SU-DHL-6 (cell line): ENCODE data around the gene TAL1.

Experiments used
- H2AFZ ChIP-seq: fragments of 200-600 bp; sonication (generic); 2 replicates; pipeline ENCODE4 v1.6.1; 2014; ENCODE audit warnings: low read depth, mild to moderate bottlenecking, moderate library complexity, mixed read lengths, antibody characterized with exemption, low read length; ENCODE audit not compliant: severe bottlenecking
- H3F3A ChIP-seq: fragments of 200-600 bp; shearing (Covaris generic); 2 replicates; pipeline ENCODE4 v1.6.0; 2016; ENCODE audit warnings: antibody characterized with exemption, mild to moderate bottlenecking; ENCODE audit not compliant: insufficient read depth
- H3K27ac ChIP-seq: fragments of 200-600 bp; sonication (generic); 2 replicates; pipeline ENCODE4 v1.5.1; 2016; ENCODE audit warnings: low read depth, mild to moderate bottlenecking, low read length, moderate library complexity, mixed read lengths
- H3K27me3 ChIP-seq: fragments of 200-600 bp; sonication (generic), shearing (Covaris generic); 2 replicates; pipeline ENCODE4 v1.6.0; 2014; ENCODE audit warnings: mild to moderate bottlenecking, low read length
- H3K36me3 ChIP-seq: fragments of 200-600 bp; sonication (generic); 2 replicates; pipeline ENCODE4 v1.6.1; 2014; ENCODE audit warnings: mild to moderate bottlenecking, low read length, mixed read lengths
- H3K4me2 ChIP-seq: fragments of 300-600, 200-600 bp; shearing (Covaris generic), sonication (generic); 2 replicates; pipeline ENCODE4 v1.6.0; 2014; ENCODE audit warnings: low read length, low read depth, mild to moderate bottlenecking; ENCODE audit not compliant: poor library complexity, severe bottlenecking
- H3K4me3 ChIP-seq: fragments of 200-600 bp; sonication (generic); 2 replicates; pipeline ENCODE4 v1.5.1; 2014; ENCODE audit warnings: antibody characterized with exemption, low read length, mild to moderate bottlenecking, mixed read lengths; ENCODE audit not compliant: insufficient read depth, poor library complexity, severe bottlenecking
- H3K79me2 ChIP-seq: fragments of 200-600 bp; sonication (generic); 2 replicates; pipeline ENCODE4 v1.6.1; 2014; ENCODE audit warnings: mild to moderate bottlenecking, low read length, moderate library complexity; ENCODE audit not compliant: insufficient read depth
- H3K9ac ChIP-seq: fragments of 200-600 bp; sonication (generic); 2 replicates; pipeline ENCODE4 v1.7.0; 2014; ENCODE audit warnings: mild to moderate bottlenecking, low read length
- H3K9me2 ChIP-seq: fragments of 200-600 bp; sonication (generic); replicated peaks from 2 replicates; pipeline ENCODE4 v1.6.1; 2014; ENCODE audit warnings: low read length; ENCODE audit not compliant: insufficient read depth
- H3K9me3 ChIP-seq: fragments of 200-600 bp; sonication (generic); 2 replicates; pipeline ENCODE4 v1.6.1; 2014; ENCODE audit warnings: low read length, mixed read lengths; ENCODE audit not compliant: insufficient read depth
- H4K20me1 ChIP-seq: fragments of 200-600 bp; sonication (generic); 2 replicates; pipeline ENCODE4 v1.6.1; 2014; ENCODE audit warnings: low read depth, mild to moderate bottlenecking, antibody characterized with exemption, low read length, moderate library complexity, mixed read lengths
- CTCF ChIP-seq: fragments of 200-600 bp; sonication (generic); IDR thresholded peaks from one replicate; pipeline ENCODE4 v1.5.1; 2017; ENCODE audit warnings: antibody characterized with exemption, mild to moderate bottlenecking, low read length, moderate library complexity; ENCODE audit not compliant: insufficient read depth, poor library complexity, severe bottlenecking
- EZH2phosphoT487 ChIP-seq: fragments of 200-600 bp; sonication (generic), shearing (Covaris generic); conservative IDR thresholded peaks from 2 replicates; pipeline ENCODE4 v1.6.1; 2018; ENCODE audit warnings: mild to moderate bottlenecking, antibody characterized with exemption, low read length, moderate library complexity, mixed read lengths

TAL1 gene

GRCh38 chr1:47235241-47235681, 3.2 kb upstream of the TAL1 start:
- H3K27me3 ChIP-seq = no peaks in the 10 kb centered on the region

GRCh38 chr1:47233186-47233585, 1.2 kb upstream of the TAL1 start:
- Histone ChIP-seq H3K9me3 (no peaks in the 10 kb centered on the region), H3K27me3 (no peaks in the 10 kb centered on the region), H3K27ac (no peak overlapping the region), H3F3A (no peaks in the 10 kb centered on the region), H3K79me2 (no peaks in the 10 kb centered on the region), H4K20me1 (no peaks in the 10 kb centered on the region), H3K4me2 (no peak overlapping the region), H2AFZ (no peak overlapping the region), H3K9me2 (no peaks in the 10 kb centered on the region), H3K4me3 (no peak overlapping the region), H3K36me3 (no peaks in the 10 kb centered on the region), H3K9ac (no peak overlapping the region)
- TF ChIP-seq CTCF = no peak
- TF ChIP-seq EZH2phosphoT487 = no peak

More at GRCh38 chr1:47235241-47235681, 3.2 kb upstream of the TAL1 start:
- Histone ChIP-seq H4K20me1 (no peaks in the 10 kb centered on the region), H2AFZ (no peak overlapping the region), H3K4me2 (no peak overlapping the region), H3K9me2 (no peaks in the 10 kb centered on the region), H3K27ac (no peak overlapping the region), H3K9ac (no peak overlapping the region), H3K4me3 (no peak overlapping the region), H3F3A (no peaks in the 10 kb centered on the region), H3K36me3 (no peaks in the 10 kb centered on the region), H3K9me3 (no peaks in the 10 kb centered on the region), H3K79me2 (no peaks in the 10 kb centered on the region)
- TF ChIP-seq CTCF (no peak), EZH2phosphoT487 (no peak)

GRCh38 chr1:47231301-47232186, 481 bp downstream of the TAL1 start:
- Histone ChIP-seq H3K9ac (no peak overlapping the region), H3K36me3 (no peaks in the 10 kb centered on the region), H4K20me1 (no peaks in the 10 kb centered on the region), H2AFZ (no peak overlapping the region), H3K27ac (no peak overlapping the region), H3F3A (no peaks in the 10 kb centered on the region), H3K4me3 (no peak overlapping the region), H3K27me3 (no peaks in the 10 kb centered on the region), H3K4me2 (no peak overlapping the region), H3K9me2 (no peaks in the 10 kb centered on the region), H3K79me2 (no peaks in the 10 kb centered on the region), H3K9me3 (no peaks in the 10 kb centered on the region)
- no peak for TF ChIP-seq EZH2phosphoT487
- no peak for TF ChIP-seq CTCF
